HepG2 (cell line): ENCODE results near the gene SLC48A1. TPM values are rescaled to one million over a fixed set of nuclear protein-coding genes. Genes with fewer than 3 reads are reported as not detected.

ENCODE experiments used
- ATAC-seq: fragments of 200-7000 bp; cut with Tn5 transposase; 3 replicates; pipeline ENCODE4 v1.9.1; 2020; ENCODE audit warnings: mild to moderate bottlenecking, moderate library complexity
- BruUV-seq: library from RNA; stranded (reverse); fragments of 400-500 nt; replicated peaks from 2 replicates; lab custom pipeline; 2021; lab: Mats Ljungman, UMichigan
- CTCF ChIA-PET: fragments of 300-600 bp; formaldehyde crosslinking; extraction: SDS; loops from one replicate; lab custom pipeline; 2021; ENCODE audit warnings: low total read pairs, inconsistent platforms, low intra/inter-chr PET ratio; lab: Yijun Ruan, JAX
- POLR2A ChIA-PET: fragments of 350-600 bp; sonication (Branson Sonifier 250); formaldehyde crosslinking; loops from one replicate; lab custom pipeline; 2020; ENCODE audit warnings: antibody characterized with exemption, inconsistent platforms; lab: Yijun Ruan, JAX
- DNase-seq: peaks from one replicate; pipeline ENCODE4 v3.0.0-alpha.2; 2015; ENCODE audit warnings: low spot score
- FAIRE-seq: peaks from 3 replicates; lab custom pipeline; 2011; peaks lifted over from hg19 to GRCh38; lab: Jason Lieb, UNC
- H2AFZ ChIP-seq: one replicate; pipeline ENCODE4 v1.6.1; 2011; ENCODE audit warnings: low read length, inconsistent platforms
- H3K27ac ChIP-seq: fragments of 300-600 bp; 3 replicates; pipeline ENCODE4 v1.8.0; 2011; ENCODE audit warnings: mixed run types, mild to moderate bottlenecking, mixed read lengths, low read length, inconsistent platforms; ENCODE audit not compliant: insufficient read depth; ENCODE audit errors: extremely low read length
- H3K27me3 ChIP-seq, 2 experiments: fragments of 200-600 bp in 1 of 2; 2 replicates in 1 of 2; 3 replicates in 1 of 2; pipeline versions ENCODE4 v1.6.0 to v1.8.0; 2011; ENCODE audit warnings: low read length in 2 of 2, mild to moderate bottlenecking in 2 of 2, moderate library complexity in 2 of 2, inconsistent platforms in 1 of 2; ENCODE audit not compliant: insufficient read depth in 2 of 2, control insufficient read depth in 1 of 2
- H3K36me3 ChIP-seq, 2 experiments: fragments of 200-600 bp in 1 of 2; replicated peaks in 1 of 2; 2 replicates in 1 of 2; 3 replicates in 1 of 2; pipeline versions ENCODE4 v1.5.1 to v1.8.0; 2011; ENCODE audit warnings: low read length in 2 of 2, inconsistent platforms in 1 of 2; ENCODE audit not compliant: insufficient read depth in 2 of 2, control insufficient read depth in 1 of 2
- H3K4me1 ChIP-seq: 2 replicates; pipeline ENCODE4 v1.5.1; 2012; ENCODE audit warnings: low read length, inconsistent platforms; ENCODE audit not compliant: insufficient read depth
- H3K4me2 ChIP-seq: 2 replicates; pipeline ENCODE4 v1.6.0; 2011; ENCODE audit warnings: low read depth, low read length, inconsistent platforms
- H3K4me3 ChIP-seq, 3 experiments: fragments of 200-600 bp in 1 of 3; sonication (generic), shearing (Covaris generic) in 1 of 3; replicated peaks in 1 of 3; 2 replicates each; pipeline ENCODE4 v1.5.1; 2011 to 2016; ENCODE audit warnings: low read length in 3 of 3, inconsistent platforms in 2 of 3, low read depth in 2 of 3, mild to moderate bottlenecking in 2 of 3, control low read depth in 1 of 3, mixed read lengths in 1 of 3; ENCODE audit not compliant: insufficient read depth in 1 of 3
- H3K79me2 ChIP-seq: one replicate; pipeline ENCODE4 v1.6.1; 2011; ENCODE audit warnings: low read length, inconsistent platforms; ENCODE audit not compliant: insufficient read depth
- H3K9ac ChIP-seq: 2 replicates; pipeline ENCODE4 v1.6.0; 2011; ENCODE audit warnings: mild to moderate bottlenecking, low read depth, low read length, inconsistent platforms; ENCODE audit not compliant: insufficient read depth
- H3K9me3 ChIP-seq: 2 replicates; pipeline ENCODE4 v1.5.1; 2012; ENCODE audit warnings: mild to moderate bottlenecking, low read length
- H4K20me1 ChIP-seq: 2 replicates; pipeline ENCODE4 v1.6.0; 2011; ENCODE audit warnings: inconsistent platforms, mild to moderate bottlenecking, low read length, moderate library complexity; ENCODE audit not compliant: insufficient read depth
- GMEB2 ChIP-seq: IDR thresholded peaks from 2 replicates; pipeline ENCODE4 v1.6.1; 2016; ENCODE audit warnings: missing biosample characterization, missing genetic modification reagents, low read depth
- RBFOX2 ChIP-seq: fragments of 200-400 bp; formaldehyde crosslinking; IDR thresholded peaks from 2 replicates; pipeline ENCODE4 v1.6.1; 2017; ENCODE audit warnings: low read depth, mild to moderate bottlenecking, low read length
- SP4 ChIP-seq: sonication (generic); formaldehyde crosslinking; IDR thresholded peaks from 2 replicates; pipeline ENCODE4 v1.8.1; 2023; ENCODE audit warnings: mild to moderate bottlenecking, missing genetic modification reagents
- XBP1 ChIP-seq: sonication (generic); formaldehyde crosslinking; IDR thresholded peaks from 2 replicates; pipeline ENCODE4 v1.5.0; 2020; ENCODE audit warnings: missing genetic modification reagents
- ZNF121 ChIP-seq: sonication (generic); formaldehyde crosslinking; IDR thresholded peaks from 2 replicates; pipeline ENCODE4 v1.5.0; 2020; ENCODE audit warnings: mild to moderate bottlenecking, missing genetic modification reagents
- ZNF207 ChIP-seq: fragments of 450-650 bp; IDR thresholded peaks from 2 replicates; pipeline ENCODE4 v1.6.1; 2016; ENCODE audit warnings: antibody characterized with exemption, borderline replicate concordance
- ZNF460 ChIP-seq: sonication (generic); formaldehyde crosslinking; IDR thresholded peaks from 2 replicates; pipeline ENCODE4 v1.5.1; 2020; ENCODE audit warnings: missing genetic modification reagents, mild to moderate bottlenecking, borderline replicate concordance
- ZNF589 ChIP-seq: sonication (generic); formaldehyde crosslinking; conservative IDR thresholded peaks from 2 replicates; pipeline ENCODE4 v1.8.0; 2022; ENCODE audit warnings: mild to moderate bottlenecking, moderate library complexity, missing genetic modification reagents
- ZNF790 ChIP-seq: sonication (generic); formaldehyde crosslinking; IDR thresholded peaks from 2 replicates; pipeline ENCODE4 v1.8.0; 2022; ENCODE audit warnings: missing genetic modification reagents, mild to moderate bottlenecking, borderline replicate concordance
- WGBS: methylation state at CpG from one replicate; pipeline ENCODE4 v1.1.6; 2017; ENCODE audit warnings: low lambda C conversion rate; 5-methylcytosine and 5-hydroxymethylcytosine counted together
- in situ Hi-C: cut with HindIII; loops from 2 replicates; pipeline ENCODE4 v1.10.0; 2017; ENCODE audit warnings: low pct_unique_long_range_greater_than_20kb; ENCODE audit not compliant: extremely low pct_ligation_motif_present
- intact Hi-C: fragments of 100-400 bp; cut with micrococcal nuclease; formaldehyde crosslinking; loops from one replicate; pipeline ENCODE4 v1.10.0; 2022; ENCODE audit not compliant: unreplicated experiment
- polyA plus RNA-seq, 8 experiments: library from polyadenylated mRNA; depleted of rRNA in 3 of 8; stranded (reverse) in 7 of 8; unstranded in 1 of 8; fragments of >200 nt; fragmentation: Illumina TruSeq in 4 of 8; extraction: Trizol in 4 of 8; gene quantifications; 2 replicates each; pipeline versions ENCODE4 v1.2.1 to v1.2.3, GENCODE V29; 2011 to 2016; ENCODE audit warnings: low read depth in 4 of 8, missing spikeins in 1 of 8, mixed read lengths in 1 of 8; ENCODE audit not compliant: insufficient read depth in 1 of 8
- total RNA-seq, 5 experiments: library from RNA; depleted of rRNA; stranded (reverse); fragments of >200 nt; fragmentation: Illumina TruSeq; extraction: Trizol; gene quantifications; 2 replicates each; pipeline ENCODE4 v1.2.3, GENCODE V29; 2016; ENCODE audit warnings: low read depth in 1 of 5

Gene SLC48A1
- total and polyA plus RNA-seq, 2 of the 13 experiments (the other 11 are each of a cell fraction or from before 2014, with no cell fraction given): 2.2 to 3.7 TPM

- no peak overlapping the region for H3K4me2 ChIP-seq
- FAIRE-seq (no peak), DNase-seq (no peak), ATAC-seq (no peak)
- no peak overlapping the region for H2AFZ ChIP-seq
- no peaks in the 10 kb centered on the region for H3K79me2 ChIP-seq
- H3K27ac ChIP-seq: no peak overlapping the region
- WGBS: 23% methylated on average over 3 of the region's 3 CpGs
- H3K36me3 ChIP-seq: no peaks in the 10 kb centered on the region
- H3K9ac ChIP-seq: no peak overlapping the region
- peaks cover 40% of the 10 kb centered on the region for H3K4me1 ChIP-seq
- no peak overlapping the region for H3K4me3 ChIP-seq
- peaks cover 0 to 41% of the 10 kb centered on the region in 2 experiments; a peak in 3 of 5 replicates for H3K27me3 ChIP-seq
- intact Hi-C loops: no loop called here
- POLR2A ChIA-PET: no interaction called here
- H4K20me1 ChIP-seq: peaks cover 1% of the 10 kb centered on the region; the same call in 1 of the 2 replicates
- no peak for TF ChIP-seq XBP1 (CRISPR knock-in tag)
- TF ChIP-seq ZNF460 (CRISPR knock-in tag): no peak
- TF ChIP-seq SP4 (CRISPR knock-in tag): no peak
- TF ChIP-seq GMEB2 (CRISPR knock-in tag): no peak
- no peak for TF ChIP-seq ZNF121 (CRISPR knock-in tag)
- TF ChIP-seq ZNF207: no peak
- no peak for TF ChIP-seq ZNF589 (CRISPR knock-in tag)
- TF ChIP-seq RBFOX2: no peak
- TF ChIP-seq ZNF790 (CRISPR knock-in tag): no peak
- TF ChIP-seq, all 625 proteins: peak for 0
- BruUV-seq: no TSS peak
- no peaks in the 10 kb centered on the region for H3K9me3 ChIP-seq
- CTCF ChIA-PET: no interaction called here
- in situ Hi-C loops: no loop called here
Measured at GRCh38 chr12:47822863-47823262, 49.8 kb downstream of the SLC48A1 start.
